ENCODE results near the gene ZNF831.

ZNF831 gene

GRCh38 chr20:59157531-59157930 lies 6.1 kb upstream of the ZNF831 start:
- no peak for DNase-seq (ENCODE audit: low spot score)

DNA sequence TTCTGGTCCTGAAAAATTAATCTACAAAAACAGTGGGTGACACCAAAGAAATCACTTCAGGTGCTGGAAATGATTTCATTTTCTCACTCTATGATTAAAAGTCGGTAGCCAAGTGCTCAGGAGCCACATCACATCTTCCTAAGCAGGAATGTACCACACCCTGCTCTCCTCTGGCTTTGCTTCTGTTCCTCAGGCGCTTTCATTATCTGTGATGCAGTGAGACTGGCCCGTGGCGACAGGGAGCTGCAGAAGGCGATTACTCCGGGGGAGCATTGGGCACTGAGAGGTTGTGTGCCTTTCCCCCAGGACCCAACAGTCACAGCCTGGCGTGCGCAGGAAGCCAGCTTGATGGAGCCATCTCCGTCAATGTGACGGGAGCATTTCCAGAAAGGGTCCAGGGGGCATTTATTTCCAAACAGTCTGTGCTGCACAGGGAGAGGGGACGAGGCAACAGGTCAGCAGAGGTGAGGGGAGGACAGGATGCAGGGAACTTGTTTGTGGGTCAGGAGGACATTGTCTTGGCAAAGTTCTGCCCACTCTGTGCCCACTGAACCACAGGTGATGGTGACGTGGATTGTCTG lies 5.6 kb upstream of the ZNF831 start:
- no peak for DNase-seq (ENCODE audit: low spot score)

DNA sequence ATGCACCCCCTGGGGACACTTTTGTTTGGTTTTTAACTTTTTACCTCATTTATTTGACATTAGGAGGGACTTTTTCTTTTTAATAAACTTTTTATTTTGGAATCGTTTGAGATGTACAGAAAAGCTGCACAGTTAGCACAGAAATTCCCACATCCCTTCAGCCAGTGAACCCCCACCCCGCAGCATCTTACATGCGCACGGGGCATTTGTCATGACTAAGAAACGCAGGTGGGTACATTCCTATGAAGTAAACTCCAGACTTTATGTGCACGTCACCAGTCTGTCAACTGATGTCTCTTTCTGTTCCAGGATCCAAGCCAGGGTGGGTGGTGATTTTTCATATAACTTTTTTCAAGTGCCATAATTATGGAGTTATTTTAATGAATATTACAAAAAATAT lies 4.9 kb upstream of the ZNF831 start:
- DNase-seq (ENCODE audit: low spot score): no peak

DNA sequence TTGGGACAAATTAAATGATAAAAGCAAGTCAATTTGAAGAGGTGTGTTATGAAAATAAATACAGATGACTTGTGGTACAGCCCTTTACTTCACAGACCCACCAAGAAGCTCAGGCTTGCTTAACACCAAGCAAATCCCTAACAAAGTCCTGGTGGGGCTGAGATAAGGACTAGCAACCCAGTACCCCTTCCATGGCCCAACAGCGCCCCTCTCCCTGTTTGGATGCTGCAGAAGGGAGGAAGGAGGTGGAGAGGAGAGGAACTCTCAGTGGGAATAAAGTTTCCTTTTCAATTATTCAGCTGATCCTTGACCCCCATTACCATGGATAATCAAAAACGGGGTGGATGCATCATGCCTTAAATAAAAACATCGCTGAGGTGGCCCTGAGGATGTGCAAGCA lies 4.5 kb upstream of the ZNF831 start:
- no peak for DNase-seq (ENCODE audit: low spot score)

DNA sequence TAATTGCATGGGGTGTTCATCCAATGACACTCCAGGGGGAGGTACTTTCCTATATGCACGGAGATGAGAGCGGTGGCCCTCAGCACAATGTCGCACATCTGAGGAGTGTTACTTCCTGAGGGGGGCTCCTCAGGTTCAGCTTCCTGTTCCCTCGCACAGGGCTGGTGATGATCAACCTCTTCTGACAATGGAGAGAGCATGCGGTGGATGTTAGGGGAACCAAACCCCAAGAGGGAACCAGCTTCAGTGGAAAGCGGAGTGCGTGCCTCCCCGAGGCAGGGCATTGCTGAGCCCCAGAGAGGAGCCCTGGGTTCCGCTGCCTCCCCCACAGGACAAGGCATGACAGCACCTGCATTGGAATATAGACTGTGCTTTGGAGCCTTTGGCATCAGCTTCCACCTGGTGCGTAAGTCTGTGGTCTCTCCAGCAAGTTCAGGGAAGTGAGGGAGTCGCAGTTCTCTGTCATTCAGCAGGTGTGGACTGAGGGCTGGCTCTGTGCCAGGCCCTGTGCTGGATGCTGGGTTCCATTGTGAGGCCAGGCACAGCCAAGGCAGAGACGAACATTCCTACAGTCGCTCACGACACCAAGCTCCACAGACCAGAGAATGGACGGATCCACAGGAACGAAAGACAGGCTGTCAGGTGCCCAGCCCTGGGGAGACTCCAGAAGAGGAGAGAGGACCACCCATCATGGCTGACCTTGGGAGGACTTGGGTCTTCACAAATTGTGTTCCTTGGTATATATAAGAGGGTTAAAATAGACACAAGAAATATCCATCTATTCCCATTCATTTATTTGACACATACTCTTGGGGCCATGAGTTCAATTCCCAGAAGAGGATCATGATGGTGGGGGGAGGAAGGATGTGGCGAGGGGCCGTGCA lies 3.9 kb upstream of the ZNF831 start:
- no peak for DNase-seq (ENCODE audit: low spot score)

GRCh38 chr20:59160389-59161115 lies 3.1 kb upstream of the ZNF831 start:
- no peak for DNase-seq (ENCODE audit: low spot score)

DNA sequence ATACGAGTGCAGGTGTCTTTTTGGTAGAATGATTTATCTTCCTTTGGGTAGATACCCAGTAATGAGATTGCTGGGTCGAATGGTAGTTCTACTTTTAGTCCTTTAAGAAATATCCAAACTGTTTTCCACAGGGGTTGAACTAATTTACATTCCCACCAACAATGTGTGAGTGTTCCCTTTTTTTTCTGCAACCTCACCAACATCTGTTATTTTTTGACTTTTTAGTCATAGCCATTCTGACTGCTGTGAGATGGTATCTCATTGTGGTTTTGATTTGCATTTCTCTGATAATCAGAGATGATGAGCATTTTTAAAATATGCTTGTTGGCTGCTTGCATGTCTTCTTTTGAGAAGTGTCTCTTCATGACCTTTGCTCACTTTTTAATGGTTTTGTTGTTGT lies 1.9 kb upstream of the ZNF831 start:
- no peak for DNase-seq (ENCODE audit: low spot score)

DNA sequence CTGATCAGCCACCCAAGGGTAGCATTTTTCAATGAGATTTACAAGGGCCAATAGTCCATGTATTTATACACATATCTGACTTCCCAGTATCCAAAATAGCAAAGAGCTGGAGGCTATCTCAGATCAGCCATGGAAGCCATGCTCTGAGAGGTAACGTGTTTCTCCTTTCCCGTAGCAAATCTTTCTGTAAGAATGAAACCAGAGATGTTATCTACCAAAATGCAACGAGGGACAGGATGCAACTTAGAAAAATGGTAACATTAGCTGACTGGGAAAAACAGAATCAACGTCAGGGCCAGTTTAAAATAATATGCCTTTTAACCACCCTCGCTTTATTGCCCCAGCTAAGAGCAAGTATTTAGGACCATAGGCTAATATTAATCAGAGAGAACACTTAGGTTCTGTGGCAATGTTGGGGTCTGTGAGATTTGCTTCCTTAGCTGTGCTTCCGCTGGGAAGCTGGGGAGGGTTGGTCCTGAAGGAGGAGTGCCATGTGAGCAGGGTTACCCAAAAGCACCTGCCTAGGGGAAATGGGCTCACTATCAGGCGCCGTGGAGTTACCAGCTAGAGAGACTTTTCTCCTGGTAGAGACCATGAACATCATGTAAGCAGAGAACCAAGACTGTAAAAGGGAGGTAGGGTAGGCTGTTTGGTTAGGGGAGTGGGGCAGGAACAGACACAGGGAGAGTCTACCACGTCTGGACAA lies 1.2 kb downstream of the ZNF831 start:
- DNase-seq (ENCODE audit: low spot score): no peak

DNA sequence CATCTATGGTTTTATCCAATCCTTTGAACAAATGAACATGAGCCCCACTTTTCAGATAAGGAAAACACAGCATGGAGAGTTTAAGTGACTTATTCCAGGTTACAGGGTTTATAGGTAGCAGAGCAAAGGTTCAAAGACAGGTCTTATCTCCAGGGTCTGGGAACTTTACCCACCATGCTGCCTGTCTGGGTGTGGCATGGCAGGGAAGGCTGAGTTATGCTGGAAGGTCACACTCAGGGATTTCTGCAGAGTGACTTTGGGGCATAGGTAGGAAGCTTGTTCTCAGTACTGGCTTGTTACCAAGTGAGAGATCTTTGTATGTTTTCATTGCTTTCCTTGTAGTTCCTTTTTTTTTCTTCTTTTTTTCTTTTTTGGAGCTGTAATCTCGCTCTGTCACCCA lies 1.8 kb downstream of the ZNF831 start:
- no peak for DNase-seq (ENCODE audit: low spot score)

DNA sequence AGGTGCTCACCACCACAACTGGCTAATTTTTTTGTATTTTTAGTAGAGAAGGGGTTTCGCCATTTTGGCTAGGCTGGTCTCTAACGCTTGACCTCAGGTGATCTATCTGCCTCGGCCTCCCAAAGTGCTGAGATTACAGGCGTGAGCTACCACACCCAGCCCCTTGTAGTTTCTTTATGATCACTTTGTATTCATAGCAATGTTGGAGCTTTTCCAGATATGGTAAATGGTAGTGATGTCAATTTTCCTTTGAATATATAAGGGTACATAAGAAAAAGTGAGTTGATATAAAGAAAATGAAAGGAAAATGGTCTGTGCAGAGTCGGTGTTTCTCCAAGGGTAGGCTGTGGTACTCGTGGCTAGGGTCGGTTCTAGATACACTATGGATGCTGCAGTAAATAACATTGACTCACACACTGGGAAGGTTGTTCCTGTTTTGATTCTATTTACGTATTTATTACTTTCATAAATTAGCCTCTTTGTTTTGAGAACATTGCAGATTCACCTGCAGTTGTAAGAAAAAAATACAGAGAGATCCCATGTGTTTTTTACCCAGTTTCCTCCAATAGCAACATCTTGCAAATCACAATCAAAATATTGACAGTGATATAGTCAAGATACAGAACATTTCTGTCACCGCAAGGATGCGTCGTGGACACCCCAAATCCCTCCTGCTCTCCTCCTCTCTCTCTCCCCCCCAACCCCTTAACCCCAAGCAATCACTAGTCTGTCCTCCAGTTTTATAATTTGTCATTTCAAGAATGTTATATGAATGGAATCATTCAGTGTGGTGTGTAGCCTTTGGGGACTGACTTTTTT lies 2.5 kb downstream of the ZNF831 start:
- no peak for DNase-seq (ENCODE audit: low spot score)

- DNase-seq (ENCODE audit: low spot score): no peak
These were observed 7.1 kb downstream of the ZNF831 start for GRCh38 chr20:59170406-59171349.

DNA sequence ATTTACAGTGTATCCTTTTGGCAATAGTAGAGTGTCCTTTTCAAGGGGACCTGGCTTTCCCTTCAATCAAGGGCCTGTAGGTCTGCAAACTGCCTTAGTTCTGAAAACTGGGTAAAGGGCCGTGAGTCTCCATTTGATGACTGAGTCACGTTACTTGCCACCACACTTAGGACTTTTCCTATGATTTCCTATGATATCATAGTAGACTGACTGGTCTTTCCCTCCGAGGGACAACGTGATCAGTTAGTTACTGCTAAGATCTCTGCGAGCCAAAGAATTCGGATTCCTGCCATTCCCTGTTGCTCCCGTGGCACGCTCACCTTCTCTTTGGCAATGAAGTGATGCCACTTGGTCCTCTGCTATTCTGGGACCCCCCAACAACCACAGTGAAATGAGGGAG lies 8.4 kb downstream of the ZNF831 start:
- DNase-seq (ENCODE audit: low spot score): no peak

DNA sequence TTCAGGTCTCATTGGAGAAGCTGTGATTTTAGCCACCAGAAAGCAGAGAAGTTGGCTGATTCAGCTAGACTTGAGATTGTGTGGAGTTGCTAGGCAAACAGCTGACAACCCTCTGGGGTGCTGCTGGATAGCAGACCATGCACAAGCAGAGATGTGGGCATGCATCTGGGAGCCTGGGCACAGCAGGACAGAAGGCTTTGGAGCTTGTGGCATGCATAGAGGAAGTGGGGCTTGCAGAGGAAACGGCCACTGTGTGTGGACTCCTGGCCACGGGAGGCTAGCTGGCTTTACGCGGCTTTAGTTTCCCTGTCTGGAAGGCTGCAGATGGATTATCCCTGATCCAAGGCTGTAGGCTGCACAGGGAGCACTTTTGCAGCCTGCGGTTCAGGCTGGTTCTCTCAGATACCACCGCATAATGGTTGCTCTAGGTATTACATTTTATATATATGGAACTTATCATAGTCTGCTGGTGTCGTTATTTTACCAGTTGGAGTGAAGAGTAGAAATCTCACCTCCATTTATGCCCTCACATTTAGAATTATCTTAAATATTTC lies 10.4 kb downstream of the ZNF831 start:
- DNase-seq (ENCODE audit: low spot score): no peak

DNA sequence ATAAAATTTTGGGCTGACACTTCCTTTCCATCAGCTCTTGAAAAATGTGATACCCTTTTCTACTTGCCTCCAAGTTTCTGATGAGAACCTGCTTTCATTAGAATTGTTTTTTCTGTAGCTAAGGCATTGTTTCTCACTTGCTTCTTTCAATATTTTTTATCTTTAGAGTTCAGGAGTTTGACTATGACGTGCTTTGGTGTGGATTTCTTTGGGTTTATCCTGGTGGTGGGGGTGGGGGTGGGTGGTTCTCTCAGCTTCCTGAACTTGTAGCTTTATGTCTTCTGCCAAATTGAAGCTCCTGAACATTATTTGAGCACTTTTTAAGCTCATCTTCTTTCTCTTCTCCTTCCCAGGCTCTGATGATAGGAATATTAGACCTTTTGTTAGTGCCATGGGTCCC lies 11.4 kb downstream of the ZNF831 start:
- no peak for DNase-seq (ENCODE audit: low spot score)

DNA sequence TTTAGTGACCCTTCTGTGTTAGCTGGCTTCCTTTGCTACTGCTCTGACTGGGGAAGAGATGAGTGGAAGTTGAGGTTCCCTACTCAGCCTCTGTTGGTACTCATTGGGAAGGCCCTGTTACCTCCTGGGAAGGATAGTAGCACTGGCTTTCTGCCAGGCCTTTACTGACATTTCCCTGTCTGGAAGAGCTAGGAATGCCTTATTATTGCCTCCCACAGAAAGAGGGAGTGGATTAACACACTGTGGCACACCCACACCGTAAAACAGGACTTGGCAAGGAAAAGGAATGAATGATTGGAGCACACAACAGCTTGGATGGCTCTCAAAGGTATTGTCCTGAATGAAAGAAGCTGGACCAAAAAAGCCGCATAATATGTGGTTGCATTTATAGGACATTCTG lies 12.2 kb downstream of the ZNF831 start:
- no peak for DNase-seq (ENCODE audit: low spot score)

- no peak for DNase-seq (ENCODE audit: low spot score)
These were observed 13.2 kb downstream of the ZNF831 start for GRCh38 chr20:59176812-59177211.

GRCh38 chr20:59177266-59178250 lies 13.9 kb downstream of the ZNF831 start:
- no peak for DNase-seq (ENCODE audit: low spot score)

DNA sequence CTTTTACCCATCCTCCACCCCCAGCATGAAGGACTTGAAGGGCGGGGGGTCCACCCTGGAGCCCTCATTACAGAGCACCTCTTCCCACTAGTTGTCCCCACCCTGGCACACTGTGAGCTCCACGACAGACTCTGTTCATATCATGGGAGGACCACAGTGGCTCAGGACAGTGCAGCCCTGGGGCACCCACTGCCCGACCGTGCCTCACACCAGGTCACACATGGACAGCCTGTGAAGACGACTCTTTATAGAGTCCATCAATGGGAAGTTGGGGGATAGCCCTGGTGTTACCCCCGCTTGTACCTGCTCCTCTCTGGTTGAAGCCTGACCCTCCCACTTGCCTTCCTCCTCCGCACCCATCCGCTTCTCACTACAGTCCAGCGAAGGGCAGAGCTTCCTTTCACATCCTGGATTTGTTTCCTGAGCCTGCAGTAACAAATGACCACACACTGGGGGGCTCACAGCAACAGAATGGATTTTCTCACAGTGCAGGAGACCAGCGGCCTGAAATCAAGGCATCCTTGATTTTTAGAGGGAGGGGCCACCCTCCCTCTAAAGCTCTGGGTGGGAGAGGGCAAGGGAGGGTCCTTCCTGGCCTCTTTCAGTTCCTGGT lies 15.5 kb downstream of the ZNF831 start:
- no peak for DNase-seq (ENCODE audit: low spot score)
